H7 (cell line): ENCODE measurements around the gene ANKS1B. TPM values are rescaled to one million over a fixed set of nuclear protein-coding genes. Genes with fewer than 3 reads are reported as not detected.

Experiments
- DNase-seq: peaks from one replicate; pipeline ENCODE4 v3.0.0; 2012
- H3K27me3 ChIP-seq: 2 replicates; pipeline ENCODE4 v1.6.0; 2011; ENCODE audit warnings: mild to moderate bottlenecking, low read length; ENCODE audit not compliant: control insufficient read depth, insufficient read depth
- H3K36me3 ChIP-seq: replicated peaks from 2 replicates; pipeline ENCODE4 v1.5.1; 2011; ENCODE audit warnings: low read length; ENCODE audit not compliant: control insufficient read depth, insufficient read depth
- H3K4me3 ChIP-seq: 2 replicates; pipeline ENCODE4 v1.5.1; 2011; ENCODE audit warnings: low read depth, mild to moderate bottlenecking, control low read depth, low read length, moderate library complexity; ENCODE audit not compliant: insufficient read depth
- total RNA-seq: library from RNA; depleted of rRNA; stranded (reverse); fragments of >200 nt; shearing (Covaris generic); gene quantifications from 2 replicates; pipeline ENCODE4 v1.2.3, GENCODE V29; 2014

Gene ANKS1B
- total RNA-seq, 1 experiment from 2014 or later = 3.5 TPM

GRCh38 chr12:99981639-99982190 lies 3.0 kb downstream of the ANKS1B start:
- H3K36me3 ChIP-seq = no peaks in the 10 kb centered on the region
- no peak for DNase-seq
- H3K4me3 ChIP-seq = no peak overlapping the region
- H3K27me3 ChIP-seq = peaks cover 19% of the 10 kb centered on the region

GRCh38 chr12:99979471-99979870 lies 5.3 kb downstream of the ANKS1B start:
- no peak for DNase-seq
- no peaks in the 10 kb centered on the region for H3K36me3 ChIP-seq
- H3K4me3 ChIP-seq = no peak overlapping the region
- peaks cover 10% of the 10 kb centered on the region for H3K27me3 ChIP-seq

- H3K27me3 ChIP-seq = peaks cover under 1% of the 10 kb centered on the region; the same call in 1 of the 2 replicates
- no peaks in the 10 kb centered on the region for H3K36me3 ChIP-seq
- H3K4me3 ChIP-seq = no peak overlapping the region
- DNase-seq = no peak
These were observed 6.6 kb downstream of the ANKS1B start for GRCh38 chr12:99978152-99978551.

- Histone ChIP-seq H3K27me3 (no peaks in the 10 kb centered on the region), H3K4me3 (no peak overlapping the region), H3K36me3 (no peaks in the 10 kb centered on the region)
- no peak for DNase-seq
These were observed 7.2 kb downstream of the ANKS1B start for GRCh38 chr12:99977550-99977949.

- H3K27me3 ChIP-seq = no peaks in the 10 kb centered on the region
- DNase-seq = no peak
- no peaks in the 10 kb centered on the region for H3K36me3 ChIP-seq
- no peak overlapping the region for H3K4me3 ChIP-seq
These were observed 8.0 kb downstream of the ANKS1B start for GRCh38 chr12:99976762-99977161.

GRCh38 chr12:99975321-99975720 lies 9.4 kb downstream of the ANKS1B start:
- no peak overlapping the region for H3K4me3 ChIP-seq
- no peak for DNase-seq

GRCh38 chr12:99974146-99974545 lies 10.6 kb downstream of the ANKS1B start:
- Histone ChIP-seq H3K27me3 (no peaks in the 10 kb centered on the region), H3K36me3 (no peaks in the 10 kb centered on the region), H3K4me3 (no peak overlapping the region)
- no peak for DNase-seq

More at GRCh38 chr12:99975321-99975720, 9.4 kb downstream of the ANKS1B start:
- Histone ChIP-seq H3K27me3 (no peaks in the 10 kb centered on the region), H3K36me3 (no peaks in the 10 kb centered on the region)

- Histone ChIP-seq H3K36me3 (no peaks in the 10 kb centered on the region), H3K27me3 (no peaks in the 10 kb centered on the region), H3K4me3 (no peak overlapping the region)
- DNase-seq = no peak
These were observed 18.3 kb downstream of the ANKS1B start for GRCh38 chr12:99966429-99966828.

- DNase-seq = no peak
- no peaks in the 10 kb centered on the region for H3K36me3 ChIP-seq
- H3K27me3 ChIP-seq = no peaks in the 10 kb centered on the region
- H3K4me3 ChIP-seq = no peak overlapping the region
These were observed 24.4 kb downstream of the ANKS1B start for GRCh38 chr12:99960311-99960710.

- Histone ChIP-seq H3K27me3 (no peaks in the 10 kb centered on the region), H3K4me3 (no peak overlapping the region), H3K36me3 (no peaks in the 10 kb centered on the region)
- DNase-seq = no peak
These were observed 25.1 kb downstream of the ANKS1B start for GRCh38 chr12:99959549-99960170.

- DNase-seq = no peak
- Histone ChIP-seq H3K27me3 (no peaks in the 10 kb centered on the region), H3K36me3 (no peaks in the 10 kb centered on the region), H3K4me3 (no peak overlapping the region)
These were observed 26.8 kb downstream of the ANKS1B start for GRCh38 chr12:99957866-99958466.

GRCh38 chr12:99954724-99955123 lies 30.0 kb downstream of the ANKS1B start:
- Histone ChIP-seq H3K4me3 (no peak overlapping the region), H3K27me3 (no peaks in the 10 kb centered on the region), H3K36me3 (no peaks in the 10 kb centered on the region)
- DNase-seq = no peak

- Histone ChIP-seq H3K36me3 (no peaks in the 10 kb centered on the region), H3K4me3 (no peak overlapping the region), H3K27me3 (no peaks in the 10 kb centered on the region)
- DNase-seq = no peak
These were observed 36.4 kb downstream of the ANKS1B start for GRCh38 chr12:99948370-99948769.

- Histone ChIP-seq H3K36me3 (no peaks in the 10 kb centered on the region), H3K27me3 (no peaks in the 10 kb centered on the region), H3K4me3 (no peak overlapping the region)
- DNase-seq = no peak
These were observed 38.6 kb downstream of the ANKS1B start for GRCh38 chr12:99946131-99946530.

GRCh38 chr12:99935608-99936007 lies 49.1 kb downstream of the ANKS1B start:
- no peak overlapping the region for H3K4me3 ChIP-seq
- H3K27me3 ChIP-seq = no peaks in the 10 kb centered on the region
- no peaks in the 10 kb centered on the region for H3K36me3 ChIP-seq
- DNase-seq = no peak
